Astrocyte of the spinal cord (primary cell): ENCODE measurements around the gene EVX2.

Experiments used
- DNase-seq: peaks from one replicate; pipeline ENCODE4 v3.0.0; 2011; ENCODE audit warnings: low read depth, low spot score
- H3K4me3 ChIP-seq: 2 replicates; pipeline ENCODE4 v1.5.1; 2011; ENCODE audit warnings: low read depth, mild to moderate bottlenecking, low read length, moderate library complexity
- CTCF ChIP-seq: IDR thresholded peaks from 2 replicates; pipeline ENCODE4 v1.5.1; 2012; ENCODE audit warnings: low read depth, mild to moderate bottlenecking, low read length, inconsistent platforms
- in situ Hi-C: cut with HindIII; loops from 2 replicates; pipeline ENCODE4 v1.10.0; 2017; ENCODE audit warnings: low sequenced_read_pairs

EVX2 gene

GRCh38 chr2:176124947-176125771 lies 41.4 kb upstream of the EVX2 start:
- no peak overlapping the region for H3K4me3 ChIP-seq
- DNase-seq = no peak

GRCh38 chr2:176124110-176124946 lies 40.6 kb upstream of the EVX2 start:
- in situ Hi-C loops = no loop called here
- no peak for TF ChIP-seq CTCF
- no peak overlapping the region for H3K4me3 ChIP-seq
- DNase-seq = no peak

More at GRCh38 chr2:176124947-176125771, 41.4 kb upstream of the EVX2 start:
- in situ Hi-C loops = no loop called here
- TF ChIP-seq CTCF = no peak

GRCh38 chr2:176123411-176124109 lies 39.8 kb upstream of the EVX2 start:
- in situ Hi-C loops = no loop called here
- H3K4me3 ChIP-seq = peak overlapping the region; percentile 28
- no peak for DNase-seq
- no peak for TF ChIP-seq CTCF

GRCh38 chr2:176122683-176123410 lies 39.1 kb upstream of the EVX2 start, which contains the start of gene HOXD9:
Gene HOXD9, plus strand, starts transcription at chr2:176122719. Its CDS starts 50 bp downstream, at chr2:176122769.
- peak within 1 kb of the TSS; percentile 28 for H3K4me3 ChIP-seq
- no peak for DNase-seq

GRCh38 chr2:176122052-176122682 lies 38.4 kb upstream of the EVX2 start:
- TF ChIP-seq CTCF = no peak
- in situ Hi-C loops = no loop called here
- H3K4me3 ChIP-seq = peak overlapping the region; percentile 25
- DNase-seq = peak; percentile 67

More at GRCh38 chr2:176122683-176123410, 39.1 kb upstream of the EVX2 start, which contains the start of gene HOXD9:
- in situ Hi-C loops = no loop called here
- TF ChIP-seq CTCF = no peak
